ENCODE results near the gene KIAA1671.

- TF ChIP-seq, protein P1, sequence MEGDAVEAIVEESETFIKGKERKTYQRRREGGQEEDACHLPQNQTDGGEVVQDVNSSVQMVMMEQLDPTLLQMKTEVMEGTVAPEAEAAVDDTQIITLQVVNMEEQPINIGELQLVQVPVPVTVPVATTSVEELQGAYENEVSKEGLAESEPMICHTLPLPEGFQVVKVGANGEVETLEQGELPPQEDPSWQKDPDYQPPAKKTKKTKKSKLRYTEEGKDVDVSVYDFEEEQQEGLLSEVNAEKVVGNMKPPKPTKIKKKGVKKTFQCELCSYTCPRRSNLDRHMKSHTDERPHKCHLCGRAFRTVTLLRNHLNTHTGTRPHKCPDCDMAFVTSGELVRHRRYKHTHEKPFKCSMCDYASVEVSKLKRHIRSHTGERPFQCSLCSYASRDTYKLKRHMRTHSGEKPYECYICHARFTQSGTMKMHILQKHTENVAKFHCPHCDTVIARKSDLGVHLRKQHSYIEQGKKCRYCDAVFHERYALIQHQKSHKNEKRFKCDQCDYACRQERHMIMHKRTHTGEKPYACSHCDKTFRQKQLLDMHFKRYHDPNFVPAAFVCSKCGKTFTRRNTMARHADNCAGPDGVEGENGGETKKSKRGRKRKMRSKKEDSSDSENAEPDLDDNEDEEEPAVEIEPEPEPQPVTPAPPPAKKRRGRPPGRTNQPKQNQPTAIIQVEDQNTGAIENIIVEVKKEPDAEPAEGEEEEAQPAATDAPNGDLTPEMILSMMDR (IDR thresholded peaks at IDR 0.05), result no peak
- TF ChIP-seq POLR2AphosphoS5 (IDR thresholded peaks at IDR 0.05) (no peak), POLR2A (IDR thresholded peaks at IDR 0.05) (no peak), EP300 (IDR thresholded peaks at IDR 0.05) (no peak)
Measured at GRCh38 chr22:25051983-25052710, 99.6 kb downstream of the KIAA1671 start.
